Aorta (tissue), 5 donors: ENCODE measurements around the gene ZDHHC7. TPM values are rescaled to one million over a fixed set of nuclear protein-coding genes. Genes with fewer than 3 reads are reported as not detected.

Experiments used
- ATAC-seq: fragments of 200-7000 bp; cut with Tn5 transposase; one replicate; pipeline ENCODE4 v1.9.1; 2022; ENCODE audit warnings: moderate library complexity; ENCODE audit not compliant: low FRiP score
- DNase-seq, 2 donors: peaks; one replicate each; pipeline ENCODE4 v3.0.0-alpha.2; 2020
- H3K27ac ChIP-seq, 2 donors: one replicate each; pipeline ENCODE4 v1.5.1; 2013; ENCODE audit warnings: low read length in 2 of 2, mild to moderate bottlenecking in 2 of 2, moderate library complexity in 2 of 2, control low read depth in 1 of 2, inconsistent platforms in 1 of 2, low read depth in 1 of 2
- H3K27me3 ChIP-seq, 2 donors: one replicate each; pipeline ENCODE4 v1.6.1; 2013; ENCODE audit warnings: control low read depth in 1 of 2, low read length in 1 of 2, mild to moderate bottlenecking in 1 of 2, moderate library complexity in 1 of 2; ENCODE audit not compliant: insufficient read depth in 2 of 2, control insufficient read depth in 1 of 2
- H3K36me3 ChIP-seq, 2 donors: one replicate each; pipeline ENCODE4 v1.6.1; 2013; ENCODE audit warnings: control low read depth in 1 of 2, low read length in 1 of 2, mild to moderate bottlenecking in 1 of 2; ENCODE audit not compliant: insufficient read depth in 2 of 2, control insufficient read depth in 1 of 2
- H3K4me1 ChIP-seq, 2 donors: one replicate each; pipeline ENCODE4 v1.6.1; 2013; ENCODE audit warnings: low read length in 2 of 2, control low read depth in 1 of 2, mild to moderate bottlenecking in 1 of 2, moderate library complexity in 1 of 2; ENCODE audit not compliant: insufficient read depth in 2 of 2, control insufficient read depth in 1 of 2
- H3K4me3 ChIP-seq, 2 donors: one replicate each; pipeline ENCODE4 v1.5.1; 2013; ENCODE audit warnings: low read length in 2 of 2, control low read depth in 1 of 2, mild to moderate bottlenecking in 1 of 2
- H3K9me3 ChIP-seq: one replicate; pipeline ENCODE4 v1.6.1; 2013; ENCODE audit warnings: mild to moderate bottlenecking, low read length; ENCODE audit not compliant: control insufficient read depth
- WGBS, 2 donors: extraction: QIAGEN DNeasy Blood & Tissue Kit; methylation state at CpG; one replicate each; pipeline ENCODE4 v1.1.7; 2013; 5-methylcytosine and 5-hydroxymethylcytosine counted together
- intact Hi-C, 2 donors: fragments of 100-400 bp; cut with DNase I; formaldehyde crosslinking; loops; one replicate each; pipeline versions ENCODE4 v1.14.2 to v1.15.0; 2022
- polyA plus RNA-seq, 2 donors: library from polyadenylated mRNA; stranded (reverse); fragments of 200-250 nt; gene quantifications; one replicate each; pipeline ENCODE4 v1.2.3, GENCODE V29; 2013
- total RNA-seq, 2 donors: library from RNA; stranded (reverse); fragmentation: NEBNext Ultra II Directional; extraction: Animal tissue kit (Norgen Biotek cat#: 25700); gene quantifications; one replicate each; pipeline ENCODE4 v1.2.1, GENCODE V29; 2021
- donor health status: healthy with polysubstance abuse.
- donor health status: Bipolar disorder and iron deficiency.
- donor health status: DM: no; HTN: no; CAD: no.
- donor health status: DM: no; HTN: no; CAD: no.
- donor health status: DM: yes; HTN: yes; CAD: no.

ZDHHC7 gene
- total and polyA plus RNA-seq, 4 donors: 11.4 to 57.0 (median 36.1) TPM

DNA sequence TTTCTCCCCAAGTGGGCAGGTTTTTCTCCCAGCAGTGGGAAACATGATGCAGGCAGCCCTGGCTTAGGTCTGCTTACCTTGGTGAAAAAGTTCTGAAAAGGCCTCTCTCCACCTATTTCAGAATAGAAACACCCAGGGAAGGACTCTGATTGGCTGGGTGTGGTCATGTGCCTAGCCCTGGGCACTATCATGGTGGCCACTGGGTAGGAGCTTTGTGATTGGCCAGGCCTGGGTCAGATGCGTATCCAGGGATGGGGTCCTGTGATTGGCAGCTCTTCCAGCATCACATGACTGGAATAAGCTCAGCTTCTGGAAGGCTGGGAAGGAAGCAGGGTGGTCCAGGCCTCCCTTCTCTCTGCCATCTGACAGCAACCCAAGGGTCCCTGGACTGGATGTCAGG, 53.5 kb downstream of the ZDHHC7 start:
- no peak for ATAC-seq
- Histone ChIP-seq H3K4me3 (no peak overlapping the region), H3K27ac (no peak overlapping the region), H3K9me3 (no peaks in the 10 kb centered on the region), H3K27me3 (no peaks in the 10 kb centered on the region), H3K4me1 (no peaks in the 10 kb centered on the region), H3K36me3 (no peaks in the 10 kb centered on the region)
- DNase-seq: no peak
- intact Hi-C loops: no loop called here
- 92 to 99% methylated on average over 1 of the region's 1 CpG for WGBS, 2 donors

- H3K9me3 ChIP-seq: no peaks in the 10 kb centered on the region
- intact Hi-C loops: no loop called here
These were observed 54.1 kb downstream of the ZDHHC7 start for GRCh38 chr16:84957192-84957591.

DNA sequence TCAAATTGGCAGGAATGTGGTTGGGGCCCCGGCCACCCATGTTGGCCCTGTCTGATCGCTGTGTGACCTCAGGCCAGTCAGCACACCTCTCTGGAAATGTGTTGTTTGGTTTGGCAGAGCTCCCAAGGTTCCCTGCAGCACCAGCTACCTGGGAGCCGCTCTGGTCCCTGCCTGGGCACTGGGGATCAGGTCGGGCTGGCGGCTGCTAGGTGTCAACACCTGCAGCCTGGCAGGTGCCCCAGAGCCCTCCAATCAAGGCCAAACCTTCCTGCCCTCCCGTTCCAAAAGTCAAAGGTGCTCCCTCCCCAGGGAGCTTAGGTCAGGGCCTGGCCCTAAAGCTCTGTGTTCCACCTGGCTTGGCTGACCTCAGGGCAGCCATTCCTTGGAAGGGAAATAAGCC, 55.9 kb downstream of the ZDHHC7 start:
- 89 to 93% methylated on average over 6 of the region's 6 CpGs for WGBS, 2 donors
- DNase-seq (no peak), ATAC-seq (no peak)
- Histone ChIP-seq H3K36me3 (no peaks in the 10 kb centered on the region), H3K27ac (no peak overlapping the region), H3K4me3 (no peak overlapping the region), H3K4me1 (no peaks in the 10 kb centered on the region), H3K9me3 (no peaks in the 10 kb centered on the region), H3K27me3 (no peaks in the 10 kb centered on the region)
- intact Hi-C loops: no loop called here

More at GRCh38 chr16:84957192-84957591, 54.1 kb downstream of the ZDHHC7 start:
- no peak overlapping the region for H3K4me3 ChIP-seq
- no peaks in the 10 kb centered on the region for H3K27me3 ChIP-seq
- no peak overlapping the region for H3K27ac ChIP-seq
- ATAC-seq (no peak), DNase-seq (no peak)
- H3K4me1 ChIP-seq: no peaks in the 10 kb centered on the region
- no peaks in the 10 kb centered on the region for H3K36me3 ChIP-seq
- WGBS, 2 donors: 86 to 90% methylated on average over 5 of the region's 5 CpGs

DNA sequence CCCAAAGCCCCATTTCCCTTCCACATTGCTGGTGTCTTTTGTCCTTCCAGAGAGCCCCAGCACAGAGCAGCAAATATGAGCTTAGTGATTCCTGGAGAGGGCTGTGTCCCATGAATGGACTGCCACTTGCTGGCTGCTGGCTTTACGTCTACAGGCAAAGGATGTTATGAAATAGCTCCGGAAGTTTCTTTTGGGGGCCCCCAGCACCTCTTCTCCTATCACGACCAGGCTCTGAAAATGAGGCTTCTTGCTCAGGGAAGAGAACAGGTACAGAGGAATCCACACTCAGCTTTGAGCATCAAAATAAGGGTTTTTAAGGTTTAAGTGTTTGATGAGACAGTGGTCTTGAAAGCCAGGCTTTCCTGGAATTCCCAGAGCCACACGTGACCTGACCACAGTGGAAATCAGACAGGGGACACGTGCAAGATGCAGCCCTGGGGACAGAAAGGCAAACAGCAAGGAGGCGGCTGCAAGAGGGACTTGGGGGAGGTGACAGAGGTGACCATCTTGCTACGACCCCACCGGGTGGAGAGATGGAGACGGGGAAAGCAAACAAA, 58.1 kb downstream of the ZDHHC7 start:
- Histone ChIP-seq H3K27ac (no peak overlapping the region), H3K4me3 (no peak overlapping the region), H3K27me3 (no peaks in the 10 kb centered on the region), H3K36me3 (no peaks in the 10 kb centered on the region), H3K4me1 (no peaks in the 10 kb centered on the region), H3K9me3 (no peaks in the 10 kb centered on the region)
- intact Hi-C loops: loop anchor here (2.0 kb wide), 2 partner anchors 28 to 198 kb away; no protein-coding TSS in a partner anchor
- DNase-seq (no peak), ATAC-seq (no peak)
- WGBS, 2 donors: 59 to 61% methylated on average over 9 of the region's 9 CpGs

- WGBS, 2 donors: 13 to 16% methylated on average over 12 of the region's 12 CpGs
- intact Hi-C loops: loop anchor here (2.0 kb wide), 2 partner anchors 28 to 198 kb away; no protein-coding TSS in a partner anchor
- ATAC-seq (peak; percentile 94), DNase-seq (peak in 1 of 2 donors; percentile 78)
- no peak overlapping the region for H3K27ac ChIP-seq
- H3K4me1 ChIP-seq: no peaks in the 10 kb centered on the region
- no peaks in the 10 kb centered on the region for H3K9me3 ChIP-seq
- no peak overlapping the region for H3K4me3 ChIP-seq
- no peaks in the 10 kb centered on the region for H3K36me3 ChIP-seq
- no peaks in the 10 kb centered on the region for H3K27me3 ChIP-seq
These were observed 58.8 kb downstream of the ZDHHC7 start for GRCh38 chr16:84952335-84953189.

DNA sequence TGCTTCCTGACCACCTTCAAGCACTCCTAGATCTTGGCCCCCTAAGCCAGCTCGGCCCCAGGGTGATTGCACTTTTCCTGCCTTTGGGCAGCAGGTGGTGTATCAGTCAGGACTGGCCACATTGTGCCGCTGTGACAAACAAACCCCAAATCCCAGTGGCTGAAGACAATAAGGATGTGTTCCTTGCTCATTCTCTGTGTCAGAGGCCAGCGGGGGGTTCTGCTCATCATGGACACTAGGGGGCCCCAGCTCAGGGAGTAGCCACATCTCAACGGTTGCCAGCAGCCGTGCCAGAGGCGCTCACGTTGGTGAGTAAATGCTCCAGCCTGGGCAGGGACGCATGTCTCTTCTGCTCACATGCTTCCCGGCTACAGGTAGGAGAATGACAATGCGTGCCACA, 60.4 kb downstream of the ZDHHC7 start:
- H3K9me3 ChIP-seq: no peaks in the 10 kb centered on the region
- WGBS, 2 donors: 87 to 88% methylated on average over 10 of the region's 10 CpGs
- no peak overlapping the region for H3K27ac ChIP-seq
- intact Hi-C loops: loop anchor here in 1 of 2 donors (1.0 kb wide), 1 partner anchor 197 kb away; no protein-coding TSS in a partner anchor
- no peaks in the 10 kb centered on the region for H3K27me3 ChIP-seq
- ATAC-seq (no peak), DNase-seq (no peak)
- no peaks in the 10 kb centered on the region for H3K4me1 ChIP-seq
- no peak overlapping the region for H3K4me3 ChIP-seq
- H3K36me3 ChIP-seq: no peaks in the 10 kb centered on the region

GRCh38 chr16:84949772-84950436, 61.4 kb downstream of the ZDHHC7 start:
- H3K4me3 ChIP-seq: no peak overlapping the region
- intact Hi-C loops: no loop called here
- H3K4me1 ChIP-seq: no peaks in the 10 kb centered on the region

GRCh38 chr16:84948851-84949610, 62.3 kb downstream of the ZDHHC7 start:
- no peaks in the 10 kb centered on the region for H3K36me3 ChIP-seq
- H3K4me3 ChIP-seq: no peak overlapping the region
- 79 to 83% methylated on average over 10 of the region's 10 CpGs for WGBS, 2 donors
- intact Hi-C loops: no loop called here
- ATAC-seq: no peak
- H3K4me1 ChIP-seq: no peaks in the 10 kb centered on the region
- no peaks in the 10 kb centered on the region for H3K27me3 ChIP-seq
- no peak for DNase-seq
- no peaks in the 10 kb centered on the region for H3K9me3 ChIP-seq
- no peak overlapping the region for H3K27ac ChIP-seq

More at GRCh38 chr16:84949772-84950436, 61.4 kb downstream of the ZDHHC7 start:
- no peak for ATAC-seq
- Histone ChIP-seq H3K27ac (no peak overlapping the region), H3K36me3 (no peaks in the 10 kb centered on the region), H3K9me3 (no peaks in the 10 kb centered on the region), H3K27me3 (no peaks in the 10 kb centered on the region)
- DNase-seq: no peak
- 79 to 83% methylated on average over 10 of the region's 10 CpGs for WGBS, 2 donors
